Stimulated activated CD8-positive, alpha-beta memory T cell treated with anti-CD3 and anti-CD28 coated beads, Interleukin-15, amount 100 ng/mL, for 1 hour (primary cell): ENCODE data around the gene ZNF346.
A peak's percentile ranks its signal among the peaks of the same experiment; 100 is the strongest.
"Not testable (repeated sequence)": the region's sequence is repeated elsewhere in the genome, so short reads cannot be mapped to it uniquely, and the experiment has no call there.

Experiments
- DNase-seq: peaks from one replicate; pipeline ENCODE4 v3.0.0-alpha.2; 2020; ENCODE audit warnings: low read depth

ZNF346 gene, protein sequence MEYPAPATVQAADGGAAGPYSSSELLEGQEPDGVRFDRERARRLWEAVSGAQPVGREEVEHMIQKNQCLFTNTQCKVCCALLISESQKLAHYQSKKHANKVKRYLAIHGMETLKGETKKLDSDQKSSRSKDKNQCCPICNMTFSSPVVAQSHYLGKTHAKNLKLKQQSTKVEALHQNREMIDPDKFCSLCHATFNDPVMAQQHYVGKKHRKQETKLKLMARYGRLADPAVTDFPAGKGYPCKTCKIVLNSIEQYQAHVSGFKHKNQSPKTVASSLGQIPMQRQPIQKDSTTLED

DNA sequence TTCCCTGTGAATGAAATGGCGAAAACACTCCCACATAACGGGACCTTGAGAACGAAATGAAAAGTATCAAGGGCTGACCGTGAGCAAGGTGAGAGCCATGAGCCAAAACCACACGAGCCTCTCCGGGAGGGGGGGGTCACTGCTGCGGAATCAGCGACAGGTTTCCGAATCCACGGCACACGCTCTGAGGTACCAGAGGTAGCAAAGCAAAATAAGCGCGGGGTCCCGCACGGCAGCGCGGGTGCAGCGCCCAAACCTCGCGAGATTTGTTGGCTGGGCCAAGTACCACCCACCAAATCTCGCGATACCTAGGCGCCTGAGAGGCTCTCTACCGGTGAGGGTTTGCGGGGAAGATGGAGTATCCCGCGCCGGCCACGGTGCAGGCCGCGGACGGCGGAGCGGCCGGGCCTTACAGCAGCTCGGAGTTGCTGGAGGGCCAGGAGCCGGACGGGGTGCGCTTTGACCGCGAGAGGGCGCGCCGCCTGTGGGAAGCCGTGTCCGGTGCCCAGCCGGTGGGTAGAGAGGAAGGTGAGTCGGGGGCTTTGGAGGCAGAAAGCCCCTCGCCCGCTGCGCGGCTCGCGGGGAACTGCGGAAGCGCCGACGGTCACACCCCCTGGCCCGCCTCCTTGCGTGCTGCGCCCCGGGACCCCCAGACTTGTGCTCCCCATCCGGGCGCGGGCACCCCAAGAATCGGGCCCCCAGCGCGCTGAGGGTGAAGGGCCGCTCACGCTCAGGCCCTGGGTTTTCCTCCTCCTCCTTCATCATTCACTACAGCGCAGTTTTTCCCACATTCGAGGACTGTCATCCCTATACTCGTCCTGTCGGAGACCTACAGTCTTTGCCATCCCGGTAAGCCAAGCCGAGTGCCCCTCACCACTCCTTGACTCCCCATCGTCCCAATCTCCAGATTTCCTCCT lies at the start of gene ZNF346:
Gene ZNF346 (plus strand): TSS at position 311 of the 917 bp plus-strand sequence. CDS start 43 bp downstream, at position 354.
- DNase-seq, result peak; percentile 77

DNA sequence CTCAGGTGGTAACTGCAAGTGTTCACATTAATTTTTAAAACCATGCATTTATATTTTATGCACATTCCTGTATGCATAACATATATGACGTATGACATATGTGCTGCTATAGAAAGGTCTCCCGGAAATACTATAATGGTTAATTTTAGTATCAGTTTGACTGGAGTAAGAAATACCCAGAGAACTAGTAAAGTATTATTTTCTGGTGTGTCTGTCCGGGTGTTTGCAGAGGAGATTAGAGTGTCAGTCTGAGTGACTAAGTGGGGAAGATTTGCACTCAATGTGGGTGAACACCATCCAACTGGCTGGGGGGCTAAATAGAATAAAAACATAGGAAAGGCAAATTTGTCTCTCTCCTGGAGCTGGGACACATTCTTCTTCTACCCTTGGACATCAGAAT lies 42.8 kb upstream of the ZNF346 start:
- DNase-seq, result no peak

DNA sequence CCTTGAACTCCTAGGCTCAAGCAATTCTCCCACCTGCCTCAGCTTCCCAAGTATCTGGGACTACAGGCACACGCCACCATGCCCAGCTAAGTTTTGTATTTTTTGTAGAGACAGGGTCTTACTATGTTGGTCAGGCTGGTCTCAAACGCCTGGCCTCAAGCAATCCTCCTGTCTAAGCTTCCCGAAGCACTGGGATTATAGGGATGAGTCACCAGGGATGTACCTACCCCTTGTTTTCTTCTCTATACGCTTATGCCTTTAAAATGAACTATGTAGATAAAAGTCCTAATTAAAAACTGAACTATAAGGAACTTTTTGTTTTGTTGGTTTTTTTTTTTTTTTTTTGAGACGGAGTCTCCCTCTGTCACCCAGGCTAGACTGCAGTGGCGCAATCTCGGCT lies 41.7 kb upstream of the ZNF346 start:
- DNase-seq, result no peak

DNA sequence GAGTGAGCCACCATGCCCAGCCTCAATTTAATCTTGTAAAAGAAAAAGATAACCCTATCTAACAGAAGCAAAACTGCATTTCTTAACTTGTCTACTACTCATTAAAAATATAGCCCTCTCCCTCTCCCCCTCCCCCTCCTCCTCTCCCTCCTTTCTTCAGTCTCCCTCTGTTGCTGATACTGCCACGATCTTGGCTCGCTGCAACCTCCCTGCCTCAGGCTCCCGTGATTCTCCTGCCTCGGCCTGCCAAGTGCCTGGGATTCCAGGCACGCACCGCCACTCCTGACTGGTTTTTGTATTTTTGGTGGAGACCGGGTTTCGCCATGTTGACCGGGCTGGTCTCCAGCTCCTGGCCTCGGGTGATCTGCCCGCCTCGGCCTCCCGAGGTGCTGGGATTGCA lies 39.4 kb upstream of the ZNF346 start:
- not testable (repeated sequence) for DNase-seq

DNA sequence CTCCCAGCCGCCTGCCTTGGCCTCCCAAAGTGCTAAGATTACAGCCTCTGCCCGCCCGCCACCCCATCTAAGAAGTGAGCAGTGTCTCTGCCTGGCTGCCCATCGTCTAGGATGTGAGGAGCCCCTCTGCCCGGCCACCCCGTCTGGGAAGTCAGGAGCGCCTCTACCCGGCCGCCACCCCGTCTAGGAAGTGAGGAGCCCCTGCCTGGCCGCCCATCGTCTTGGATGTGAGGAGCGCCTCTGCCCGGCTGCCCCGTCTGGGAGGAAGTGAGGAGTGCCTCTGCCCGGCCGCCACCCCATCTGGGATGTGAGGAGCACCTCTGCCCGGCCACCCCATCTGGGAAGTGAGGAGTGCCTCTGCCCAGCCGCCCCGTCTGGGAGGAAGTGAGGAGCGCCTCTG lies 38.9 kb upstream of the ZNF346 start:
- not testable (repeated sequence) for DNase-seq

DNA sequence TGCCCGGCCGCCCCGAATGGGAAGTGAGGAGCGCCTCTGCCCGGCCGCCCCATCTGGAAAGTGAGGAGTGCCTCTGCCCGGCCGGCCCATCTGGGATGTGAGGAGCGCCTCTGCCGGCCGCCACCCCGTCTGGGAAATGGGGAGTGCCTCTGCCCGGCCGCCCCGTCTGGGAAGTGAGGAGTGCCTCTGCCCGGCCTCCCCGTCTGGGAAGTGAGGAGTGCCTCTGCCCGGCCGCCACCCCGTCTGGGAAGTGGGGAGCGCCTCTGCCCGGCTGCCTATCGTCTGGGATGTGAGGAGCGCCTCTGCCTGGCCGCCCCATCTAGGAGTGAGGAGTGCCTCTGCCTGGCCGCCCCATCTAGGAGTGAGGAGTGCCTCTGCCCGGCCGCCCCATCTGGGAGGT lies 38.3 kb upstream of the ZNF346 start:
- DNase-seq, result not testable (repeated sequence)

DNA sequence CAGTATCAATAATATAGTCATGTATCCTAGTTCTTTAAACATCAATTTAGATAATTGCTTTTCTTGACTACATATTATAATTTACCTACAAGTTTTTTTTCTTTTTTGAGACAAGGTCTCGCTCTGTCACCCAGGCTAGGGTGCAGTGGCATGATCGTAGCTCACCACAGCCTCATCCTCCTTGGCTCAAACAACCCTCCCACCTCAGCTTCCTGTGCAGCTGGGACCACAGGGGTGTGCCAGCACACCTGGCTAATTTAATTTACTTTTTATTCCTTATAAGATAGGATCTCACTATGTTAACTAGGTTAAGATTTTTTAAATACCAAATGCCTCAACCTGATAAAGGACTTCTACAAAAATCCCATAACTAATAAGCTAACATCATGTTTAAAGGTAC lies 37.0 kb upstream of the ZNF346 start:
- DNase-seq, result peak; percentile 5

DNA sequence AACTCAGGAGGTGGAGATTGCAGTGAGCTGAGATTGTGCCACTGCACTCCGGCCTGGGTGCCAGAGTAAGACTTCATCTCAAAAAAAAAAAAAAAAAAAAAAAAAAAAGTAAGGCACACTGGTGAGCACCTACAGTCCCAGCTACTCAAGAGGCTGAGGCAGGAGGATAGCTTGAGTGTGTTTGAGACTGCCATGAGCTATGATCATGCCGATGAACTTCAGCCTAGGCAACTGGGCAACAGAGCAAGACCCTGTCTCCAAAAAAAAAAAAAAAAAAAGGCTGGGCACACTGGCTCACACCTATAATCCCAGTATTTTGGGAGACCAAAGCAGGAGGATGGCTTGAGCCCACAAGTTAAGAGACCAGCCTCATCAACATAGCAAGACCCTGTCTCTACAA lies 36.2 kb upstream of the ZNF346 start:
- DNase-seq, result no peak

DNA sequence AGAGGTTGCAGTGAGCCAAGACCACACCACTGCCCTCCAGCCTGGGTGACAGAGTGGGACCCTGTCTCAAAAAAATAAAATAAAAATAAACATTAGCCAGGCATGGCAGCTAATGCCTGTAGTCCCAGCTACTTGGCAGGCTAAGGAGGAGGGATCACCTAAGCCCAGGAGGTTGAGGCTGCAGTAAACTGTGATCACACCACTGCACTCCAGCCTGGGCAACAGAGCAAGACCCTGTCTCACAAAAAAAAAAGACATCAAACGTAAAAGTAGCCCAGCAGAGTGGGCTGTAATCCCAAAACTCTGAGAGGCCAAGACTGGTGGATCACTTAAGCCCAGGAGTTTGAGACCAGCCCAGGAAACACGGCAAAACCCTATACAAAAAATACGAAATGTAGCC lies 34.9 kb upstream of the ZNF346 start:
- no peak for DNase-seq

DNA sequence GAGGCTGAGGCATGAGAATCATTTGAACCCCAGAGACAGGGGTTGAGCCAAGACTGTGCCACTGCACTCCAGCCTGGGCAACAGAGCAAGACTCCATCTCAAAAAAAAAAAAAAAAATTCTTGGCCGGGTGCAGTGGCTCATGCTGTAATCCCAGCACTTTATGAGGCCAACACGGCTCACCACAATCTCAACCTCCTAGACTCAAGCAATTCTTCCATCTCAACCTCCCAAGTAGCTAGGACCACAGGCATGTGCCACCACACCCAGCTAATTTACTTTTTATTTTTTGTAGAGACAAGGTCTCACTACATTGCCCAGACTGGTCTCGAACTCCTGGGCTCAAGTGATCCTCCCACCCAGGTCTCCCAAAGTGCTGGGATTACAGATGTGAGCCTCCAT lies 29.4 kb upstream of the ZNF346 start:
- DNase-seq, result not testable (repeated sequence)

DNA sequence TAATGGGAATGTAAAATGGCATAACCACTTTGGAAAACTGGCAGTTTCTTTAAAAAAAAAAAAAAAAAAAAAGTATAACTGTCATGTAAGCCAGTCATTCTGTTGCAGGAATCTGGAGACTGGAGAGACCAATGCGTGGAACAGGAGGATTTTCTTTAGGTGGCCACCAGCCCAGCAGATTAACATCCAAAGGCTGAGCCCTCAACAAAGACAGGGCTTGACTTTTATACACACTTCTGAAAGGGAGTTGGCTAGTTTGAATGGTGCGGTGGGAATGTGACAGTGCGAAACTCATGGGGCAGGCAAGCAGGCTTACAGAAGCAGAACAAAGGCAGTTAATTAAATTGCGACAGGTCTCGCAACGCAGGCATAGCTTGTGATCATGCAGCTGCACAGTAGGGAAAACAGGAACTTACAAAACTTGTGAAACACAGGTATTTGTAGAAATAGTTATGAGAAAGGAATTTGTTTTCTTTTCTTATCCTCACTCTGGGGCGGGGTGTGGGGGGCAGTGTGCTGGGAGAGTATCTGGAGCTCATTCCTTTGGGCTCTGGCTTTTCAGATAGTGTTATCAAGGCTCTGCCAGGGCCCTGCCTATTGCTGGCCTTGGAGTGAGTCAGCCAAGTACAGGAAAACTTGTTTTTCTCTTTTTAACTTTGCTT lies 27.9 kb upstream of the ZNF346 start:
- no peak for DNase-seq

DNA sequence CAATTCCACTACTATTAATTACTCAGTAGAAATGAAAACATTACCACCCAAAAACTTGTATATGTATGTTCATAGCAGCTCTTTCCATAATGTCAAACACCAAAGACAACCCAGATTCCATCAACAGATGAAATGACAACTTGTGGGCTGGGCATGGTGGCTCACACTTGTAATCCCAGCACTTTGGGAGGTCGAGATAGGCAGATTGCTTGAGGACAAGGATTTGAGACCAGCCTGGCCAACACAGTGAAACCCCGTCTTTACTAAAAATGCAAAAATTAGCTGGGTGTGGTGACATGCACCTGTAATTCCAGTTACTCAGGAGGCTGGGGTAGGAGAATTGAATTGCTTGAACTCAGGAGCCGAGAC lies 27.4 kb upstream of the ZNF346 start:
- DNase-seq, result no peak

DNA sequence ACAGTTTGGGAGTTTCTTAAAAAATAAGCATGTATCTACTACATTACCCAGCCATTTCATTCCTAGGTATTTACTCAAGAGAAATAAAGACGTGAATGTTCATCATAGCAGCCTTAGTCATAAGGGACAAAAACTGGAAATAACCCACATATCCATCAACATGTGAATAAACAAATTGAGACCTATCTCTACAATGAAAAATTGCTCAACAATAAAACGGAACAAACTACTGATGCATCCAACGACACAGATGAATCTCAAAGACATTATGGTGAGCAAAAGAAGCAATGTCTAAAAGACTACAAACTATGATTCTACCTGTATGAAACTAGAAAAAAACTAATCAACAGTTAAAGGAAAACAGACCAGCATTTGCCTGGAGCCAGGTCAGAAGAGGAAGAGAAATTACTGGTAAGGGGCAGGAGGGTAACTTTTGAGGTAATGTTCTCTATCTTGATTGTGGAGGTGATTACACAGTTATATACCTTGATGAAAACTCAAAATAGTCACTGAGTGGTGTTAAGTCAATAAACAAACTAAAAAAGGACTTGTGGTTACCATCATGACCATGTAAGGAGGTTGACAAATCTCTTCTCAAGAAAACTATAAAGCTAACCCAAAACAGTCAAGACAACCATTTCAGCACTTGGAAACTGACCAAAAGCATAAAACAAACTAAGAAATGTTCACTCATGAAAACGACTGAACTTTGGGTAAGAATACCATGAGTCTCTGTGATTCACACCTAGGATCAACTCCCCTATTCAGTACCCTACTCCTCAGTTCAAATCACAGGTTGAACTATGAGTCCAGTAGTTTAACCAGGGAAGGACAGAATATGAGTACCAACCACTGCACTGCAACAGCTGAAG lies 26.4 kb upstream of the ZNF346 start:
- no peak for DNase-seq

DNA sequence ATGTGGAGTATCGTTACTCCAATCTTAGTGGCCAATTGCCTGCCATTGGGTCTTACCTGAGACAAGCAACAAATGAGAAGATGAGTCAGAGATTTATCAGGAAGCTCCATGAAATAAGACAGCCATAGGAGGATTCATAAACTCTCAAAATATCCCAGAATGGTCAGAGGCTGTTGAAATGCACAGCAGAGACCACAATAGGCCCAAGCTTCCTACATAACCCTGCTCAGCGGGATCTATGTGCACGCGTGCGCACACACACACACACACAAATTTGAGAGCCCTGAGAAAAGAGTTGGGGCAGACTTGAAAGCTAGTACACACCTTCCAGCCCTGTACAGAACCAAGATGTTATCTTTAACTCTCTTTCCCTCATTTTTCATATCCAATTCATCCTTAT lies 25.7 kb upstream of the ZNF346 start:
- DNase-seq, result no peak

DNA sequence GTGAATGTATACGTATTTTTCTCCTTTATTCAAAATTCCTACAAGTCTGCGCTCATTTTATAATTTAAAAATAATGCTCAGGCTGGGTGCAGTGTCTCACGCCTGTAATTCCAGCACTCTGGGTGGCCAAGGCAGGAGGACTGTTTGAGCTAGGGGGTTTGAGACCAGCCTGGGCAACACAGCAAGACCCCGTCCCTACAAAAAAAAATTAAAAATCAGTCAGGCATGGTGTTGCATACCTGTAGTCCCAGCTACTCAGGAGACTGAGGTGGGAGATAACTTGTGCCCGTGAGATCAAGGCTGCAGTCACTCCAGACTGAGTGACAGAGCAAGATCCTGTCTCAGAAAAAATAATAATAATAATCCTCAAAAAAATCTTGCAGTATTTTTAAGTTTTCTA lies 23.7 kb upstream of the ZNF346 start:
- DNase-seq, result no peak

DNA sequence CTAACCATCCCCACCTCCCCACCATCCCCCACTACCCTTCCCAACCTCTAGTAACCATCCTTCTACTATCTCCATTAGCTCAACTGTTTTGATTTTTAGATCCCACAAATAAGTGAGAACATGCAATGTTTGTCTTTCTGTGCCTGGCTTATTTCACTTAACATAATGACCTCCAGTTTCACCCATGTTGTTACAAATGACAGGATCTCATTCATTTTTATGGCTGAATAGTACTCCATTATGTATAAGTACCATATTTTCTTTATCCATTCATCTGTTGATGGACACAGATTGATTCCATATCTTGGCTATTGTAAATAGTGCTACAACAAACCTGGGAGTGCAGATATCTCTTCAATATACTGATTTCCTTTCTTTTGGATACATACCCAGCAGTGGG lies 23.0 kb upstream of the ZNF346 start:
- not testable (repeated sequence) for DNase-seq

DNA sequence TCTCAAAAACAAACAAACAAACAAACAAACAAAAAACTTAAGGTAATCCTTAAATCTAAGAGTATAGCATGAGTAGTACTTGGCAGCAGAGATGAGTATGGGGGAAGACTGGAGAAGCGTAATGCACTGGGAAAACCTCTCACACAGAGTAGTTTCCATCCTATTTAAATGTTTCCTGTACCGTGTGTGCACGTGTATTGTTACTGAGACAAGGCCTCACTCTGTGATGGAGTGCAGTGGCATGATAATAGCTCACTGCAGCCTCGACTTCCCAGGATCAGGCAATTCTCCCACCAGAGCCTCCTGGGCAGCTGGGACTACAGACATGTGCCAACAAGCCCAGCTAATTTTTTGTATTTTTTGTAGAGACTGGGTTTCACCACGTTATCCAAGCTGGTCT lies 18.8 kb upstream of the ZNF346 start:
- no peak for DNase-seq

DNA sequence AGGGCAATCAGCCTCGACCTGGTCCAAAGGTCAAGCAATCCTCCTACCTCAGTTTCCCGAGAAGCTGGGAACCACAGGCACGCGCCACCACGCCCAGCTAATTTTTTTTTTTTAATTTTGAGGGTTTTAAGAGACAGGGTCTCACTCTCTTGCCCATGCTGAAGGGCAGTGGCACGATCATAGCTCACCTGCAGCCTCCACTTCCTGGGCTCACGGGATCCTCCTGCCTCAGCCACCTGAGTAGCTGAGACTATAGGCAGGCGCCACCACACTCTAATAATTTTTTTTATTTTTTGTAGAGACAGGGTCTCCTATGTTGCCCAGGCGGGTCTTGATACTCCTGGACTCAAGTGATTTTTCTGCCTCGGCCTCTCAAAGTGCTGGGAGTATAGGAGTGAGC lies 17.5 kb upstream of the ZNF346 start:
- DNase-seq, result no peak

DNA sequence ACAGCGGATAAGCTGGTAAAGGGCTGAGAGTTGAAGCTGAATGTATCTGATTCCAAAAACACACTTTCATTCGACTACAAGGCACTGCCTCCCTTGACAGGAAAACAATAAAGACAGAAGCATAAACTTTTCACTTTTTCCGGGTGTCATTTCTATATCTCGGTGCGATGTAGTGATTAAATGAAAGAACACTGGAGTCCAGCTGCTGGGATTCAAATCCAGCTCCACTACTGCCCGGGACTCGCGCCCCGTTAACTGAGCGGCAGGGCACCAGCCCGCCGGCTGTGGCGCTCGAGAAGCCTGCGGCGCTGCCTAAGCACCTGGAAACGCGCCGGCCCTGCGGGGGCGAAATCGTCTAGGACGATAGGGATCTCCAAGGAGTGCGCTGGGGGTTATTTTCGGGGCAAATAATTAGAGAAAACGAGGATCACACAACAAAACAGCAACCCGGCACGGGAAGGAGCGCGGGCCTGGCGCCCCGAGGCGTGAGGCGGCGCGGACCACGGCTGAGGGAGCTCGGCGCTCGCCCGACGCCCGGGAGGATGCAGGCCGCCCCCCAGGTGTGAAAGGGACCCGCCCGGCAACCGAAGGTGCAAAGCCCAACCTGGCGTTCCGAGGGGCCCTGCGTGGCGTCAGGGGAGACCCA lies 16.8 kb upstream of the ZNF346 start:
- peak; percentile 29 for DNase-seq

DNA sequence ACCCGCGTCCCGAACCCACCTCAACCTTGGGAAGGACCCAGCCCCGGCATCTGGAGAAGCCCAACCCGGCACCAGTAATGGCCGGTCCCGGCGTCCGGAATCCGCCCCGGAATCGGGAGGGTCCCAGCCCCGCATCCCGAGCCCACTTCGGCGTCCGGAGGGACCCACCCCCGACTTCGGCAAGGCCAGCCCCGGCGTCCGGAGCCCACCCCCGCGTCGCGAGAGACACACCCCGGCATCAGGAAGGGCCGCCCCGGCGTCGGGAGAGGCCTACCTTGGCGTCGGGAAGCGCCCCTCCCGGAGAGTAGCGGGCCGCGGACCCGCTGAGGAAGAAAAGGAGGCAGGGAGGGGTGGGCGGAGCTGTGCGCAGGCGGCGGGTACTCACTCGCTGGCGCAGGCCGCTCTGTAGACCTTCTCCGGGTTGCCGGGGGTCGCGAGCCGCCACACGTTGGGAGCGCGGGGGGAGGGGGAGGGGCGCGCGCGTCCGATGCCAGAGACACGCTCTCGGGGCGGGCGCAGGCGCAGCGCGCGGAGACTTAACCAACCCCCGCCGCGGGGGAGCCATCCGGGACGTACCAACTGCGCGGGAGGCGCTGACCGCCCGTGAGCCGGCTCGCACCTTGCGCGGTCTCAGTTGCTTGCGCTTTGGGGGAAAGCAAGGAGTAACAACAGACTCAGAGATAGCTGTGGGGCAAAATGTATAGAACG lies 16.1 kb upstream of the ZNF346 start, which contains the start of gene UIMC1:
Gene UIMC1 (minus strand): TSS at position 515 of the 708 bp plus-strand sequence. CDS start 24,164 bp downstream, outside the sequence.
- DNase-seq, result peak; percentile 80

DNA sequence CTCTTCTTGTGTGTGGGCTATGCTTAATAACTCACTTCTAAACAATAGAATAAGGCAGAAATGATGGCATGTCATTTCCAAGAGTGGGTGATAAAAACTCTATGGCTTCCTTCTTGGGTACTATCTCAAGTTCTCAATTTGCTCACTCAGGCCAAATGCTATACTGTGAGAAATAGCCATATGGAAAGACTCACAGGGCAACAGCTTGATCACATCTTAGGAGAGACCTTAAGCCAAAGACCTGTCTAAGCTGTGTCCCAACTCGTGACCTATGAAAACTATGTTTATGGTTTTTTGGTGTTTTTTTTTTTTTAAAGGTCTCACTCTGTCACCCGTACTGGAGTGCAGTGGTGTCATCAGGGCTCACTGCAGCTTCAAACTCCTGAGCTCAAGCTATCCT lies 13.8 kb upstream of the ZNF346 start:
- no peak for DNase-seq
